Psoas muscle (tissue), 8 donors: ENCODE measurements around the gene XRCC1. TPM values are rescaled to one million over a fixed set of nuclear protein-coding genes. Genes with fewer than 3 reads are reported as not detected.
A peak's percentile ranks its signal among the peaks of the same experiment; 100 is the strongest.

ENCODE experiments used
- ATAC-seq, 4 donors: fragments of 200-7000 bp; cut with Tn5 transposase; one replicate each; pipeline ENCODE4 v1.9.1; 2020; ENCODE audit warnings: moderate library complexity in 3 of 4, mild to moderate bottlenecking in 2 of 4
- DNase-seq, 2 donors: peaks; one replicate each; pipeline ENCODE4 v3.0.0-alpha.2; 2020
- H3K27ac ChIP-seq: fragments of 200-600 bp; one replicate; pipeline ENCODE4 v1.8.0; 2022
- H3K27me3 ChIP-seq, 3 donors: fragments of 200-600 bp in 1 of 3; one replicate each; pipeline versions ENCODE4 v1.6.1 to v1.8.0; 2013 to 2022; ENCODE audit warnings: low read length in 2 of 3, mild to moderate bottlenecking in 2 of 3, moderate library complexity in 1 of 3; ENCODE audit not compliant: insufficient read depth in 3 of 3
- H3K36me3 ChIP-seq, 2 donors: fragments of 200-600 bp in 1 of 2; one replicate each; pipeline versions ENCODE4 v1.6.1 to v1.8.0; 2013 to 2022; ENCODE audit warnings: low read depth in 1 of 2, mild to moderate bottlenecking in 1 of 2, moderate library complexity in 1 of 2; ENCODE audit not compliant: insufficient read depth in 1 of 2
- H3K4me1 ChIP-seq: fragments of 200-600 bp; one replicate; pipeline ENCODE4 v1.8.0; 2022
- H3K4me3 ChIP-seq: fragments of 200-600 bp; one replicate; pipeline ENCODE4 v1.8.0; 2022; ENCODE audit warnings: mild to moderate bottlenecking
- H3K9me3 ChIP-seq: fragments of 200-600 bp; one replicate; pipeline ENCODE4 v1.8.0; 2022
- CTCF ChIP-seq: fragments of 200-600 bp; IDR thresholded peaks from one replicate; pipeline ENCODE4 v1.8.0; 2022; ENCODE audit warnings: antibody characterized with exemption
- WGBS, 3 donors: extraction: QIAGEN DNeasy Blood & Tissue Kit; methylation state at CpG; one replicate each; pipeline versions ENCODE4 v1.1.6 to v1.1.7; 2013; 5-methylcytosine and 5-hydroxymethylcytosine counted together
- intact Hi-C, 2 donors: fragments of 100-400 bp; cut with DNase I; formaldehyde crosslinking; loops; one replicate each; pipeline versions ENCODE4 v1.11.0 to v1.14.2; 2022
- polyA plus RNA-seq, 3 donors: library from polyadenylated mRNA; stranded (reverse); fragments of 200-250 nt; gene quantifications; one replicate each; pipeline ENCODE4 v1.2.3, GENCODE V29; 2013
- total RNA-seq, 4 donors: library from RNA; stranded (reverse); fragmentation: NEBNext Ultra II Directional in 2 of 4; extraction: Animal tissue kit (Norgen Biotek cat#: 25700) in 2 of 4; gene quantifications; one replicate each; pipeline versions ENCODE4 v1.2.1 to v1.2.4, GENCODE V29; 2021 to 2023
- donor health status: healthy with polysubstance abuse.
- donor health status: DM: no; HTN: no; CAD: no; lungs with moderate emphysema.
- donor health status: Bipolar disorder and iron deficiency.
- donor health status: healthy.
- donor health status: DM: yes; HTN: yes; CAD: no.
- donor health status: DM: no; HTN: no; CAD: no.
- donor health status: DM: no; HTN: no; CAD: no.
- donor health status: DM: yes; HTN: yes; CAD: no.

Gene XRCC1
- total and polyA plus RNA-seq, 7 donors = 12.7 to 22.1 (median 14.1) TPM

- intact Hi-C loops = loop anchor here (5.0 to 10.0 kb wide), 3 partner anchors 60 to 117 kb away; partner anchors contain the start of genes IRGQ (in 2 of the 2) and ZNF576 (in 2 of the 2)
- H3K36me3 ChIP-seq = peaks cover 0 to 22% of the 10 kb centered on the region in 2 donors
- peak; percentile 22 to 41 (median 33) for ATAC-seq
- 43 to 60% (median 51%) methylated on average over 28 to 62 of the region's 62 CpGs for WGBS, 3 donors
- DNase-seq = peak; percentile 72 to 85
- H3K27me3 ChIP-seq = no peaks in the 10 kb centered on the region
- peak overlapping the region; percentile 75 for H3K27ac ChIP-seq
- TF ChIP-seq CTCF = peak; percentile 50
- H3K9me3 ChIP-seq = peaks cover 7% of the 10 kb centered on the region
- no peak overlapping the region for H3K4me3 ChIP-seq
- H3K4me1 ChIP-seq = no peaks in the 10 kb centered on the region
Measured at GRCh38 chr19:43534816-43535761, 40.2 kb downstream of the XRCC1 start.

GRCh38 chr19:43534305-43534815 lies 41.0 kb downstream of the XRCC1 start:
- WGBS, 3 donors = 10 to 11% (median 11%) methylated on average over 17 of the region's 17 CpGs
- Histone ChIP-seq H3K27me3 (no peaks in the 10 kb centered on the region), H3K36me3 (peaks cover 0 to 18% of the 10 kb centered on the region in 2 donors), H3K9me3 (peaks cover 6% of the 10 kb centered on the region), H3K27ac (peak overlapping the region; percentile 75), H3K4me3 (peak overlapping the region; percentile 76), H3K4me1 (no peaks in the 10 kb centered on the region)
- ATAC-seq = no peak
- intact Hi-C loops = loop anchor here (5.0 to 10.0 kb wide), 2 partner anchors 60 to 63 kb away; partner anchors contain the start of genes IRGQ (in 2 of the 2) and ZNF576 (in 2 of the 2)
- DNase-seq = no peak
- TF ChIP-seq CTCF = no peak

GRCh38 chr19:43533546-43534304 lies 41.6 kb downstream of the XRCC1 start:
- WGBS, 3 donors = 1% methylated on average over 41 of the region's 41 CpGs
- H3K27ac ChIP-seq = peak overlapping the region; percentile 75
- no peak for TF ChIP-seq CTCF
- H3K27me3 ChIP-seq = no peaks in the 10 kb centered on the region
- ATAC-seq (peak; percentile 86 to 90 (median 89)), DNase-seq (peak; percentile 97)
- intact Hi-C loops = loop anchor here (5.0 to 10.0 kb wide), 2 partner anchors 61 to 64 kb away; partner anchors contain the start of genes IRGQ (in 2 of the 2) and ZNF576 (in 2 of the 2)
- H3K4me1 ChIP-seq = no peaks in the 10 kb centered on the region
- H3K4me3 ChIP-seq = peak overlapping the region; percentile 76
- peaks cover 0 to 11% of the 10 kb centered on the region in 2 donors for H3K36me3 ChIP-seq
- no peaks in the 10 kb centered on the region for H3K9me3 ChIP-seq

- ATAC-seq = peak; percentile 64 to 77 (median 68)
- H3K27me3 ChIP-seq = no peaks in the 10 kb centered on the region
- no peaks in the 10 kb centered on the region for H3K4me1 ChIP-seq
- no peak for TF ChIP-seq CTCF
- H3K27ac ChIP-seq = peak within 1 kb of the TSS; percentile 75
- no peaks in the 10 kb centered on the region for H3K9me3 ChIP-seq
- 0 to 1% (median 0%) methylated on average over 42 to 47 of the region's 47 CpGs for WGBS, 3 donors
- intact Hi-C loops = loop anchor here (5.0 to 10.0 kb wide), 2 partner anchors 62 to 64 kb away; partner anchors contain the start of genes IRGQ (in 2 of the 2) and ZNF576 (in 2 of the 2)
- H3K4me3 ChIP-seq = peak within 1 kb of the TSS; percentile 76
- H3K36me3 ChIP-seq = peaks cover 0 to 5% of the 10 kb centered on the region in 2 donors
- DNase-seq = peak; percentile 86 to 92
Measured at GRCh38 chr19:43532962-43533545, 42.3 kb downstream of the XRCC1 start, which contains the start of gene ZNF575. Gene ZNF575, plus strand, starts transcription at chr19:43533188. Its CDS starts 1,235 bp downstream, at chr19:43534423.
